GM18520 (cell line): ENCODE data around the gene UBP1.
"Not testable (repeated sequence)": the region's sequence is repeated elsewhere in the genome, so short reads cannot be mapped to it uniquely, and the experiment has no call there.

Source experiments
- ATAC-seq: cut with Tn5 transposase; IDR thresholded peaks from one replicate; pipeline ENCODE4 v1.9.1; 2021; ENCODE audit not compliant: unreplicated experiment

The UBP1 gene

GRCh38 chr3:33437556-33438283 is 2.5 kb downstream of the UBP1 start:
- ATAC-seq: no peak

GRCh38 chr3:33433843-33434242 is 6.4 kb downstream of the UBP1 start:
- ATAC-seq: no peak

GRCh38 chr3:33430571-33430970 is 9.6 kb downstream of the UBP1 start:
- no peak for ATAC-seq

GRCh38 chr3:33430061-33430460 is 10.1 kb downstream of the UBP1 start:
- no peak for ATAC-seq

GRCh38 chr3:33429306-33429705 is 10.9 kb downstream of the UBP1 start:
- ATAC-seq: not testable (repeated sequence)

GRCh38 chr3:33428734-33429133 is 11.5 kb downstream of the UBP1 start:
- no peak for ATAC-seq

- ATAC-seq: no peak
Observed at GRCh38 chr3:33426630-33427317, 13.4 kb downstream of the UBP1 start.

GRCh38 chr3:33426068-33426467 is 14.1 kb downstream of the UBP1 start:
- ATAC-seq: no peak

- no peak for ATAC-seq
Observed at GRCh38 chr3:33425453-33425852, 14.8 kb downstream of the UBP1 start.

- no peak for ATAC-seq
Observed at GRCh38 chr3:33424606-33425452, 15.4 kb downstream of the UBP1 start.

GRCh38 chr3:33420966-33421365 is 19.2 kb downstream of the UBP1 start:
- no peak for ATAC-seq

GRCh38 chr3:33419948-33420347 is 20.3 kb downstream of the UBP1 start:
- ATAC-seq: no peak

GRCh38 chr3:33417066-33417673 is 23.0 kb downstream of the UBP1 start:
- ATAC-seq: no peak

- ATAC-seq: not testable (repeated sequence)
Observed at GRCh38 chr3:33410816-33411215, 29.4 kb downstream of the UBP1 start.

GRCh38 chr3:33403756-33404155 is 36.4 kb downstream of the UBP1 start:
- no peak for ATAC-seq

- no peak for ATAC-seq
Observed at GRCh38 chr3:33402936-33403335, 37.3 kb downstream of the UBP1 start.

- no peak for ATAC-seq
Observed at GRCh38 chr3:33401781-33402180, 38.4 kb downstream of the UBP1 start.

- ATAC-seq: no peak
Observed at GRCh38 chr3:33398410-33398809, 41.8 kb downstream of the UBP1 start.

- ATAC-seq: no peak
Observed at GRCh38 chr3:33395900-33396299, 44.3 kb downstream of the UBP1 start.

- ATAC-seq: no peak
Observed at GRCh38 chr3:33394403-33395054, 45.7 kb downstream of the UBP1 start.

GRCh38 chr3:33392703-33393125 is 47.5 kb downstream of the UBP1 start:
- ATAC-seq: no peak
